HepG2 (cell line): Measurements from ENCODE around the gene SRSF7. TPM values are rescaled to one million over a fixed set of nuclear protein-coding genes. Genes with fewer than 3 reads are reported as not detected.

Experiments used
- ATF7 ChIP-seq, 2 experiments: fragments of 450-650 bp in 1 of 2; sonication (generic) in 1 of 2; formaldehyde crosslinking in 1 of 2; IDR thresholded peaks; 2 replicates each; pipeline versions ENCODE4 v1.4.0 to v1.6.1; 2016 to 2020; ENCODE audit warnings: antibody characterized with exemption in 1 of 2, mild to moderate bottlenecking in 1 of 2, missing genetic modification reagents in 1 of 2
- CCDC6 ChIP-seq: sonication (generic); formaldehyde crosslinking; IDR thresholded peaks from 2 replicates; pipeline ENCODE4 v1.8.1; 2022; ENCODE audit warnings: mild to moderate bottlenecking, missing genetic modification reagents, moderate library complexity
- DRAP1 ChIP-seq: IDR thresholded peaks from 2 replicates; pipeline ENCODE4 v1.6.1; 2016; ENCODE audit warnings: missing genetic modification reagents, missing compliant biosample characterization
- E2F5 ChIP-seq: sonication (generic); formaldehyde crosslinking; conservative IDR thresholded peaks from 2 replicates; pipeline ENCODE4 v1.4.0; 2020; ENCODE audit warnings: missing genetic modification reagents
- EED ChIP-seq: sonication (generic); formaldehyde crosslinking; IDR thresholded peaks from 2 replicates; pipeline ENCODE4 v1.5.0; 2020; ENCODE audit warnings: mild to moderate bottlenecking, missing genetic modification reagents
- FOXJ3 ChIP-seq: sonication (generic); formaldehyde crosslinking; IDR thresholded peaks from 2 replicates; pipeline ENCODE4 v1.4.0; 2020; ENCODE audit warnings: missing genetic modification reagents, mild to moderate bottlenecking, borderline replicate concordance
- HINFP ChIP-seq: sonication (generic); formaldehyde crosslinking; IDR thresholded peaks from 2 replicates; pipeline ENCODE4 v1.4.0; 2020; ENCODE audit warnings: low read depth, mild to moderate bottlenecking, missing genetic modification reagents
- PCBP2 ChIP-seq: fragments of 200-400 bp; formaldehyde crosslinking; optimal IDR thresholded peaks from 2 replicates; pipeline ENCODE3; 2018; ENCODE audit warnings: low read length, low read depth; ENCODE audit not compliant: poor library complexity, severe bottlenecking
- SIX1 ChIP-seq: sonication (generic); formaldehyde crosslinking; IDR thresholded peaks from 2 replicates; pipeline ENCODE4 v1.4.0; 2020; ENCODE audit warnings: missing genetic modification reagents, borderline replicate concordance
- SMARCC2 ChIP-seq: fragments of 450-650 bp; IDR thresholded peaks from 2 replicates; pipeline ENCODE4 v1.6.1; 2017; ENCODE audit warnings: antibody characterized with exemption, mild to moderate bottlenecking
- ZNF101 ChIP-seq: sonication (generic); formaldehyde crosslinking; IDR thresholded peaks from 2 replicates; pipeline ENCODE4 v1.4.0; 2020; ENCODE audit warnings: mild to moderate bottlenecking, low read depth, missing genetic modification reagents, borderline replicate concordance
- ZNF891 ChIP-seq: sonication (generic); formaldehyde crosslinking; IDR thresholded peaks from 2 replicates; pipeline ENCODE4 v1.5.0; 2020; ENCODE audit warnings: mild to moderate bottlenecking, missing genetic modification reagents
- polyA plus RNA-seq, 8 experiments: library from polyadenylated mRNA; depleted of rRNA in 3 of 8; stranded (reverse) in 7 of 8; unstranded in 1 of 8; fragments of >200 nt; fragmentation: Illumina TruSeq in 4 of 8; extraction: Trizol in 4 of 8; gene quantifications; 2 replicates each; pipeline versions ENCODE4 v1.2.1 to v1.2.3, GENCODE V29; 2011 to 2016; ENCODE audit warnings: low read depth in 4 of 8, missing spikeins in 1 of 8, mixed read lengths in 1 of 8; ENCODE audit not compliant: insufficient read depth in 1 of 8
- total RNA-seq, 5 experiments: library from RNA; depleted of rRNA; stranded (reverse); fragments of >200 nt; fragmentation: Illumina TruSeq; extraction: Trizol; gene quantifications; 2 replicates each; pipeline ENCODE4 v1.2.3, GENCODE V29; 2016; ENCODE audit warnings: low read depth in 1 of 5
- TF ChIP-seq, protein P1 (sequence below): sonication (generic); formaldehyde crosslinking; IDR thresholded peaks from 2 replicates; pipeline ENCODE4 v1.8.1; 2023; ENCODE audit warnings: mild to moderate bottlenecking, missing genetic modification reagents
- TF ChIP-seq, protein P2 (sequence below): sonication (generic); formaldehyde crosslinking; IDR thresholded peaks from 2 replicates; pipeline ENCODE4 v1.5.0; 2020; ENCODE audit warnings: mild to moderate bottlenecking, missing genetic modification reagents
- TF ChIP-seq, protein P3 (sequence below): sonication (generic); formaldehyde crosslinking; IDR thresholded peaks from 2 replicates; pipeline ENCODE4 v1.9.0; 2022; ENCODE audit warnings: low read depth, missing genetic modification reagents
- TF ChIP-seq, protein P4 (sequence below): sonication (generic); formaldehyde crosslinking; IDR thresholded peaks from 2 replicates; pipeline ENCODE4 v1.4.0; 2020; ENCODE audit warnings: missing genetic modification reagents, borderline replicate concordance
- TF ChIP-seq, protein P5 (sequence below): fragments of 450-650 bp; IDR thresholded peaks from 2 replicates; pipeline ENCODE4 v1.6.1; 2016

SRSF7 gene
- total and polyA plus RNA-seq, 2 of the 13 experiments (the other 11 are each of a cell fraction or from before 2014, with no cell fraction given): 172 to 275 TPM

- TF ChIP-seq DRAP1 (CRISPR knock-in tag) (peak; percentile 98), CCDC6 (CRISPR knock-in tag) (peak; percentile 98), EED (CRISPR knock-in tag) (peak; percentile 56; the same call in 1 of the 2 replicates), E2F5 (CRISPR knock-in tag) (0 out of 2 replicates have a peak, but pooled peaks have one; percentile 42), ZNF891 (CRISPR knock-in tag) (peak; percentile 85), HINFP (CRISPR knock-in tag) (no peak; the same call in none of the 2 replicates), ATF7 (IDR thresholded peaks at IDR 0.05) (no peak), ATF7 (CRISPR knock-in tag; IDR thresholded peaks at IDR 0.05) (no peak), SMARCC2 (no peak), SIX1 (no peak), FOXJ3 (CRISPR knock-in tag) (0 out of 2 replicates have a peak, but pooled peaks have one; percentile 16), ZNF101 (CRISPR knock-in tag) (no peak), PCBP2 (no peak)
- TF ChIP-seq, protein P1, sequence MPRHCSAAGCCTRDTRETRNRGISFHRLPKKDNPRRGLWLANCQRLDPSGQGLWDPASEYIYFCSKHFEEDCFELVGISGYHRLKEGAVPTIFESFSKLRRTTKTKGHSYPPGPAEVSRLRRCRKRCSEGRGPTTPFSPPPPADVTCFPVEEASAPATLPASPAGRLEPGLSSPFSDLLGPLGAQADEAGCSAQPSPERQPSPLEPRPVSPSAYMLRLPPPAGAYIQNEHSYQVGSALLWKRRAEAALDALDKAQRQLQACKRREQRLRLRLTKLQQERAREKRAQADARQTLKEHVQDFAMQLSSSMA (CRISPR knock-in tag): peak; percentile 86
- TF ChIP-seq, protein P2, sequence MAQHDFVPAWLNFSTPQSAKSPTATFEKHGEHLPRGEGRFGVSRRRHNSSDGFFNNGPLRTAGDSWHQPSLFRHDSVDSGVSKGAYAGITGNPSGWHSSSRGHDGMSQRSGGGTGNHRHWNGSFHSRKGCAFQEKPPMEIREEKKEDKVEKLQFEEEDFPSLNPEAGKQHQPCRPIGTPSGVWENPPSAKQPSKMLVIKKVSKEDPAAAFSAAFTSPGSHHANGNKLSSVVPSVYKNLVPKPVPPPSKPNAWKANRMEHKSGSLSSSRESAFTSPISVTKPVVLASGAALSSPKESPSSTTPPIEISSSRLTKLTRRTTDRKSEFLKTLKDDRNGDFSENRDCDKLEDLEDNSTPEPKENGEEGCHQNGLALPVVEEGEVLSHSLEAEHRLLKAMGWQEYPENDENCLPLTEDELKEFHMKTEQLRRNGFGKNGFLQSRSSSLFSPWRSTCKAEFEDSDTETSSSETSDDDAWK (CRISPR knock-in tag): no peak
- TF ChIP-seq, protein P3, sequence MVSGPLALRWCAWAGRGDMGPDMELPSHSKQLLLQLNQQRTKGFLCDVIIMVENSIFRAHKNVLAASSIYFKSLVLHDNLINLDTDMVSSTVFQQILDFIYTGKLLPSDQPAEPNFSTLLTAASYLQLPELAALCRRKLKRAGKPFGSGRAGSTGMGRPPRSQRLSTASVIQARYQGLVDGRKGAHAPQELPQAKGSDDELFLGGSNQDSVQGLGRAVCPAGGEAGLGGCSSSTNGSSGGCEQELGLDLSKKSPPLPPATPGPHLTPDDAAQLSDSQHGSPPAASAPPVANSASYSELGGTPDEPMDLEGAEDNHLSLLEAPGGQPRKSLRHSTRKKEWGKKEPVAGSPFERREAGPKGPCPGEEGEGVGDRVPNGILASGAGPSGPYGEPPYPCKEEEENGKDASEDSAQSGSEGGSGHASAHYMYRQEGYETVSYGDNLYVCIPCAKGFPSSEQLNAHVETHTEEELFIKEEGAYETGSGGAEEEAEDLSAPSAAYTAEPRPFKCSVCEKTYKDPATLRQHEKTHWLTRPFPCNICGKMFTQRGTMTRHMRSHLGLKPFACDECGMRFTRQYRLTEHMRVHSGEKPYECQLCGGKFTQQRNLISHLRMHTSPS: no peak; the same call in 1 of the 2 replicates
- TF ChIP-seq, protein P4, sequence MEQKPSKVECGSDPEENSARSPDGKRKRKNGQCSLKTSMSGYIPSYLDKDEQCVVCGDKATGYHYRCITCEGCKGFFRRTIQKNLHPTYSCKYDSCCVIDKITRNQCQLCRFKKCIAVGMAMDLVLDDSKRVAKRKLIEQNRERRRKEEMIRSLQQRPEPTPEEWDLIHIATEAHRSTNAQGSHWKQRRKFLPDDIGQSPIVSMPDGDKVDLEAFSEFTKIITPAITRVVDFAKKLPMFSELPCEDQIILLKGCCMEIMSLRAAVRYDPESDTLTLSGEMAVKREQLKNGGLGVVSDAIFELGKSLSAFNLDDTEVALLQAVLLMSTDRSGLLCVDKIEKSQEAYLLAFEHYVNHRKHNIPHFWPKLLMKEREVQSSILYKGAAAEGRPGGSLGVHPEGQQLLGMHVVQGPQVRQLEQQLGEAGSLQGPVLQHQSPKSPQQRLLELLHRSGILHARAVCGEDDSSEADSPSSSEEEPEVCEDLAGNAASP (CRISPR knock-in tag): peak; percentile 69; the same call in 1 of the 2 replicates
- TF ChIP-seq, protein P5, sequence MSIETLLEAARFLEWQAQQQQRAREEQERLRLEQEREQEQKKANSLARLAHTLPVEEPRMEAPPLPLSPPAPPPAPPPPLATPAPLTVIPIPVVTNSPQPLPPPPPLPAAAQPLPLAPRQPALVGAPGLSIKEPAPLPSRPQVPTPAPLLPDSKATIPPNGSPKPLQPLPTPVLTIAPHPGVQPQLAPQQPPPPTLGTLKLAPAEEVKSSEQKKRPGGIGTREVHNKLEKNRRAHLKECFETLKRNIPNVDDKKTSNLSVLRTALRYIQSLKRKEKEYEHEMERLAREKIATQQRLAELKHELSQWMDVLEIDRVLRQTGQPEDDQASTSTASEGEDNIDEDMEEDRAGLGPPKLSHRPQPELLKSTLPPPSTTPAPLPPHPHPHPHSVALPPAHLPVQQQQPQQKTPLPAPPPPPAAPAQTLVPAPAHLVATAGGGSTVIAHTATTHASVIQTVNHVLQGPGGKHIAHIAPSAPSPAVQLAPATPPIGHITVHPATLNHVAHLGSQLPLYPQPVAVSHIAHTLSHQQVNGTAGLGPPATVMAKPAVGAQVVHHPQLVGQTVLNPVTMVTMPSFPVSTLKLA: peak; percentile 80
Observed at GRCh38 chr2:38750891-38751595, at the start of gene SRSF7 (continued).
